GM12865 (cell line): Measurements from ENCODE around the gene FANCG.

Experiments
- DNase-seq: peaks from one replicate; pipeline ENCODE4 v3.0.0; 2010; ENCODE audit warnings: low read depth
- H3K4me3 ChIP-seq: 2 replicates; pipeline ENCODE4 v1.5.1; 2011; ENCODE audit warnings: mild to moderate bottlenecking, low read depth, low read length, control low read depth
- CTCF ChIP-seq: IDR thresholded peaks from 2 replicates; pipeline ENCODE4 v1.5.1; 2011; ENCODE audit warnings: low read length, control low read depth, low read depth, inconsistent platforms; ENCODE audit not compliant: insufficient read depth; ENCODE audit errors: missing control alignments

Gene FANCG

DNA sequence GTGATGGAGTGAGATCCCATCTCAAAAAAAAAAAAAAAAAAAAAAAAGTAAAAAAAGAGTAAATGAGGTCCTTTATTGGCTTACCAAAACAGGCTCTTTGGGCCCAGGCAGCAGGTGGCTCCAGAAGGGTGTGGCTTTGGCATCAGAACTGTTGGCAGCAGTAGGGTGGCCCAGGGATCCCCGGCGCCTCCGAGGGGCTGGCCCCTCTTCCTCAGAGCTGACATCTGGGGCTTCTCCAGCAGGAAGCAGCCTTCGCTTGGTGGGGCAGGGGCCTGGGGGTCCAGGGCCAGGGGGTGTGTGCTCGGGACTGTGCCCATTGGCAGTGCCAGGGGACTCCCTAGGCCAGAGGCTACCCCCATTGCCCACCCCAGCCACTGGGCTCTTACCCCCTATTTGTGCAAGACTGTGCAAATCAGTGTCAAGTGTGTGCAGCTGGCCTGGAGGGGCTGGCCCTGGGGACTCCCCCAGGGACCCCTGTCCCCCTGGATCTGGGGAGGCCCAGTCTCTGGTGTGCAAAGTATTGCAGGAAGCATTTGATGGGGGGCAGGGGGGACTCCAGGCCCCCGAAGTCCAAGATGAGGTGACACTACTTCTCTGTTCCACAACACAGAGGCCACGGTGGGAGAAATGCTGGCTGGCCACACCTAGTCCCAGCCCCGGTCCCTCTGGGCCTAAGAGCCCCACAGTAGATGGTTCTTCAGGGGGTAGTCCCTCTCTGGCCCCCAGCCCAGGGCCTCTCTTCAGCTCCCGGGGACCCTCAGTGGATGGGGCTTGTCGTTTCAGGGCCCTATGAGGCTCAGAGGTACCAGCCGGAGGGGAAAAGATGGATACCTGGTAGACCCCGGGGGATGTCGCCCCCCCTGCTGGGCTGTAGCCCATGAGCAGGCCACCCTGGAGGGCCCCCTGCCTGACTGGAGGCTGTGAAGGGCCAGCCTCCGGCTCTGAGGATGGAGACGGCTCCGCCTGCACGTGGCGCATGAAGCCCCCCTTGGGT, 27.9 kb upstream of the FANCG start:
- no peak overlapping the region for H3K4me3 ChIP-seq
- DNase-seq, result no peak
- no peak for TF ChIP-seq CTCF

GRCh38 chr9:35106343-35106730, 26.6 kb upstream of the FANCG start:
- H3K4me3 ChIP-seq, result no peak overlapping the region
- no peak for TF ChIP-seq CTCF
- no peak for DNase-seq

GRCh38 chr9:35105571-35106342, 26.0 kb upstream of the FANCG start:
- DNase-seq, result no peak
- TF ChIP-seq CTCF, result no peak
- no peak overlapping the region for H3K4me3 ChIP-seq

DNA sequence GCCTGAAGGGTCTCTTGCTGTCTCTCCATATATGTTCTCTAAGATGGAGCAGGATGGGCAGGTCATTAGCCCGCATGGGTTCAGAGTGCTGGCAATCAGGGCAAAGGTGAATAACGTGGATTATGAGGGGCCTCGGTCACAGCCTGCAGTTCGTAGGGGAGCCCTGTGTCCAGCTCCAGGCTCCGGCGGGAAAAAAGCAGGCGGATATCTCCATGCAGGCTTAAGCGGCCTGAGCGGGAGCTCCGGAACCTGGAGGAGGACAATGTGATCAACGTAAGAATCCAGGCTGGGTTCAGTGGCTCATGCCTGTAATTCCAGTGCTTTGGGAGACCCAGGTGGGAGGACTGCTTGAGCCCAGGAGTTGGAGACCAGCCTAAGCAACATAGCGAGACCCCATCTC, 25.4 kb upstream of the FANCG start:
- no peak for DNase-seq
- no peak for TF ChIP-seq CTCF

DNA sequence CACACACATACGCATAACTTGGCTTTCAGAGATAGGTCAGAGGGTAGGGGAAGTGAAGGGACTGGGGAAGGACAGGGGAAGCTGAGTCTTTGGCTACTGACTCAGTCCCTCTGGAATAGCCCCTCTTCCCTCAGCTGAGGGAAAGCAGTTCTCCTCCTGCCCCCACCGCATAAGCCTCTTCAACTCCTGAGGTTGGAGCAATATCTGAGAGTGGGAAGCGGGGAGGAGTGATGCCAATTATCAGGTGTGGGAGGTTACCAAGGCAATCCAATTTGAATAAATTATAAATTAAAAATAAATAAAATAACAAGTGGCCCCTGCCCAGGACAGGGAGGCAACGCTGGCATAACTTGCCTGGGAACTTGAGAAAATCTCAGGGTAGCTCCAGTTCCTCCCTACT, 24.8 kb upstream of the FANCG start:
- no peak for TF ChIP-seq CTCF

More for the DNA sequence above, 25.4 kb upstream of the FANCG start:
- H3K4me3 ChIP-seq, result no peak overlapping the region

GRCh38 chr9:35103660-35104191, 24.0 kb upstream of the FANCG start:
- H3K4me3 ChIP-seq, result peak overlapping the region; percentile 57
- no peak for TF ChIP-seq CTCF
- no peak for DNase-seq

More for the DNA sequence above, 24.8 kb upstream of the FANCG start:
- DNase-seq, result no peak
- no peak overlapping the region for H3K4me3 ChIP-seq
